MM.1S (cell line): ENCODE results near the gene C5orf15.

ENCODE experiments used
- DNase-seq: peaks from one replicate; pipeline ENCODE4 v3.0.0-alpha.2; 2015
- H2AFZ ChIP-seq: fragments of 300-600 bp; sonication (generic); 2 replicates; pipeline ENCODE4 v1.6.0; 2016; ENCODE audit warnings: antibody characterized with exemption, low read length
- H3F3A ChIP-seq: fragments of 300-600 bp; sonication (generic); 2 replicates; pipeline ENCODE4 v1.6.1; 2016; ENCODE audit warnings: mild to moderate bottlenecking, antibody characterized with exemption, low read length, moderate library complexity, mixed read lengths; ENCODE audit not compliant: insufficient read depth
- H3K27ac ChIP-seq: fragments of 300-600 bp; sonication (generic); 2 replicates; pipeline ENCODE4 v1.5.1; 2016; ENCODE audit warnings: mild to moderate bottlenecking, low read length
- H3K27me3 ChIP-seq: fragments of 300-600 bp; sonication (generic); replicated peaks from 2 replicates; pipeline ENCODE4 v1.6.0; 2016; ENCODE audit warnings: low read length; ENCODE audit not compliant: insufficient read depth
- H3K36me3 ChIP-seq: fragments of 300-600 bp; sonication (generic); replicated peaks from 2 replicates; pipeline ENCODE4 v1.6.1; 2016; ENCODE audit warnings: mild to moderate bottlenecking, low read length, mixed read lengths; ENCODE audit not compliant: insufficient read depth
- H3K4me1 ChIP-seq: fragments of 300-600 bp; sonication (generic); 2 replicates; pipeline ENCODE4 v1.6.1; 2016; ENCODE audit warnings: low read length, mixed read lengths
- H3K4me2 ChIP-seq: fragments of 300-600 bp; sonication (generic); 2 replicates; pipeline ENCODE4 v1.6.0; 2016; ENCODE audit warnings: low read depth, low read length
- H3K4me3 ChIP-seq: fragments of 300-600 bp; sonication (generic); 2 replicates; pipeline ENCODE4 v1.5.1; 2016; ENCODE audit warnings: low read length, mixed read lengths
- H3K79me2 ChIP-seq: fragments of 300-600 bp; sonication (generic); 2 replicates; pipeline ENCODE4 v1.6.1; 2016; ENCODE audit warnings: mixed run types, low read length, mixed read lengths
- H3K9ac ChIP-seq: fragments of 300-600 bp; sonication (generic); 2 replicates; pipeline ENCODE4 v1.6.1; 2016; ENCODE audit warnings: low read length, mixed read lengths
- H3K9me2 ChIP-seq: fragments of 300-600 bp; sonication (generic); replicated peaks from 2 replicates; pipeline ENCODE4 v1.6.1; 2016; ENCODE audit warnings: mild to moderate bottlenecking, low read length, mixed read lengths; ENCODE audit not compliant: insufficient read depth
- H3K9me3 ChIP-seq: fragments of 300-600 bp; sonication (generic); replicated peaks from 2 replicates; pipeline ENCODE4 v1.6.1; 2016; ENCODE audit warnings: mild to moderate bottlenecking, low read length, mixed read lengths; ENCODE audit not compliant: insufficient read depth
- H4K20me1 ChIP-seq: fragments of 300-600 bp; sonication (generic); 2 replicates; pipeline ENCODE4 v1.6.1; 2016; ENCODE audit warnings: mild to moderate bottlenecking, low read length, moderate library complexity, mixed read lengths; ENCODE audit not compliant: insufficient read depth
- EZH2 ChIP-seq: fragments of 300-600 bp; sonication (generic); optimal IDR thresholded peaks from 2 replicates; pipeline ENCODE3; 2017; ENCODE audit warnings: low read depth, mild to moderate bottlenecking, antibody characterized with exemption, low read length, mixed read lengths
- EZH2phosphoT487 ChIP-seq: fragments of 300-600 bp; sonication (generic); IDR thresholded peaks from 2 replicates; pipeline ENCODE4 v1.6.1; 2018; ENCODE audit warnings: antibody characterized with exemption, low read length
- TF ChIP-seq, protein P1 (sequence below): fragments of 300-600 bp; sonication (generic); IDR thresholded peaks from 2 replicates; pipeline ENCODE4 v1.5.1; 2016; ENCODE audit warnings: antibody characterized with exemption, low read length, mixed read lengths

Gene C5orf15

DNA sequence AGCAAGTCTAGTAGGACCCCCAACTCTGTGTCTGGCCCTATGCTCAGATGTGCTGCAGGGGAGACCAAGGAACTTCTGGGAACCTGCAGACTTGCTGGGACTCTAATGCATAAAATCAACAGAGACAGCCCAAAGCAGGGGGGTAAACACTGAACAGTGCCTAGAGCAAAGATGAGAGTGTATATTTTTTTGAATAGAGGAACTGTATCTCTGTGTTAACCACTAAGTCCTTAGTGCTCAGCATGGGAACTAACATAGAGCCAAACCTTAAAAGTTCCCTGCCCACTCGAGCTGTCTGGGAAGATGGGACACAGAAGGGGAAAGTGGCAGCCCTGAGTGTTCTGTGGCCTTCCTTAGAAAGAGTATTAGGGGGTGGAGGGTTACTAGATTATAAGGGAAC, 51.9 kb downstream of the C5orf15 start:
- no peaks in the 10 kb centered on the region for H3K36me3 ChIP-seq
- no peak for DNase-seq
- H3K27ac ChIP-seq = no peak overlapping the region
- no peak overlapping the region for H2AFZ ChIP-seq
- no peaks in the 10 kb centered on the region for H3K27me3 ChIP-seq
- no peaks in the 10 kb centered on the region for H3F3A ChIP-seq
- H3K9me3 ChIP-seq = no peaks in the 10 kb centered on the region
- H3K9me2 ChIP-seq = no peaks in the 10 kb centered on the region
- H3K4me3 ChIP-seq = no peak overlapping the region
- no peaks in the 10 kb centered on the region for H3K79me2 ChIP-seq
- no peaks in the 10 kb centered on the region for H4K20me1 ChIP-seq
- no peak overlapping the region for H3K9ac ChIP-seq
- TF ChIP-seq EZH2phosphoT487 (no peak), EZH2 (no peak)
- TF ChIP-seq, protein P1, sequence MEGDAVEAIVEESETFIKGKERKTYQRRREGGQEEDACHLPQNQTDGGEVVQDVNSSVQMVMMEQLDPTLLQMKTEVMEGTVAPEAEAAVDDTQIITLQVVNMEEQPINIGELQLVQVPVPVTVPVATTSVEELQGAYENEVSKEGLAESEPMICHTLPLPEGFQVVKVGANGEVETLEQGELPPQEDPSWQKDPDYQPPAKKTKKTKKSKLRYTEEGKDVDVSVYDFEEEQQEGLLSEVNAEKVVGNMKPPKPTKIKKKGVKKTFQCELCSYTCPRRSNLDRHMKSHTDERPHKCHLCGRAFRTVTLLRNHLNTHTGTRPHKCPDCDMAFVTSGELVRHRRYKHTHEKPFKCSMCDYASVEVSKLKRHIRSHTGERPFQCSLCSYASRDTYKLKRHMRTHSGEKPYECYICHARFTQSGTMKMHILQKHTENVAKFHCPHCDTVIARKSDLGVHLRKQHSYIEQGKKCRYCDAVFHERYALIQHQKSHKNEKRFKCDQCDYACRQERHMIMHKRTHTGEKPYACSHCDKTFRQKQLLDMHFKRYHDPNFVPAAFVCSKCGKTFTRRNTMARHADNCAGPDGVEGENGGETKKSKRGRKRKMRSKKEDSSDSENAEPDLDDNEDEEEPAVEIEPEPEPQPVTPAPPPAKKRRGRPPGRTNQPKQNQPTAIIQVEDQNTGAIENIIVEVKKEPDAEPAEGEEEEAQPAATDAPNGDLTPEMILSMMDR = no peak
- no peaks in the 10 kb centered on the region for H3K4me1 ChIP-seq
- H3K4me2 ChIP-seq = no peak overlapping the region

GRCh38 chr5:133914434-133914833, 54.0 kb downstream of the C5orf15 start:
- H4K20me1 ChIP-seq = no peaks in the 10 kb centered on the region
- H3K27me3 ChIP-seq = no peaks in the 10 kb centered on the region
- no peaks in the 10 kb centered on the region for H3K36me3 ChIP-seq
- no peaks in the 10 kb centered on the region for H3K79me2 ChIP-seq
- no peaks in the 10 kb centered on the region for H3K9me3 ChIP-seq
- no peak overlapping the region for H3K4me2 ChIP-seq
- no peak overlapping the region for H3K4me3 ChIP-seq
- no peaks in the 10 kb centered on the region for H3F3A ChIP-seq
- H3K27ac ChIP-seq = no peak overlapping the region
- TF ChIP-seq EZH2phosphoT487 = no peak
- no peak for TF ChIP-seq EZH2
- TF ChIP-seq, protein P1 = no peak
- no peak overlapping the region for H3K9ac ChIP-seq
- no peaks in the 10 kb centered on the region for H3K4me1 ChIP-seq
- H2AFZ ChIP-seq = no peak overlapping the region
- no peak for DNase-seq
- H3K9me2 ChIP-seq = no peaks in the 10 kb centered on the region

GRCh38 chr5:133913413-133914155, 54.8 kb downstream of the C5orf15 start:
- H3K4me3 ChIP-seq = no peak overlapping the region
- no peaks in the 10 kb centered on the region for H3K27me3 ChIP-seq

More at GRCh38 chr5:133913413-133914155, 54.8 kb downstream of the C5orf15 start:
- no peak for TF ChIP-seq EZH2phosphoT487
- TF ChIP-seq, protein P1 = no peak
- TF ChIP-seq EZH2 = no peak
- Histone ChIP-seq H3K4me1 (no peaks in the 10 kb centered on the region), H3K4me2 (no peak overlapping the region), H3F3A (no peaks in the 10 kb centered on the region), H3K9me2 (no peaks in the 10 kb centered on the region), H2AFZ (no peak overlapping the region), H4K20me1 (no peaks in the 10 kb centered on the region), H3K9ac (no peak overlapping the region), H3K27ac (no peak overlapping the region), H3K79me2 (no peaks in the 10 kb centered on the region), H3K36me3 (no peaks in the 10 kb centered on the region), H3K9me3 (no peaks in the 10 kb centered on the region)
- DNase-seq = no peak
